Left ventricle myocardium inferior (tissue), 1 donor: ENCODE data around the gene GPHA2. TPM values are rescaled to one million over a fixed set of nuclear protein-coding genes. Genes with fewer than 3 reads are reported as not detected.
"Not testable (repeated sequence)": the region's sequence is repeated elsewhere in the genome, so short reads cannot be mapped to it uniquely, and the experiment has no call there.

ENCODE experiments used
- DNase-seq: peaks from one replicate; pipeline ENCODE4 v3.0.0-alpha.2; 2020
- H3K27ac ChIP-seq: fragments of 200-600 bp; replicated peaks from 2 replicates; pipeline ENCODE4 v1.8.0; 2021
- H3K27me3 ChIP-seq: fragments of 200-600 bp; 2 replicates; pipeline ENCODE4 v1.8.0; 2021; ENCODE audit warnings: low read depth
- H3K36me3 ChIP-seq: fragments of 200-600 bp; 2 replicates; pipeline ENCODE4 v1.8.0; 2021
- H3K4me1 ChIP-seq: fragments of 200-600 bp; 2 replicates; pipeline ENCODE4 v1.8.0; 2021
- H3K4me3 ChIP-seq: fragments of 200-600 bp; 2 replicates; pipeline ENCODE4 v1.8.0; 2021; ENCODE audit warnings: mild to moderate bottlenecking, moderate library complexity
- H3K9me3 ChIP-seq: fragments of 200-600 bp; replicated peaks from 2 replicates; pipeline ENCODE4 v1.8.0; 2021
- CTCF ChIP-seq: fragments of 200-600 bp; IDR thresholded peaks from 2 replicates; pipeline ENCODE4 v1.8.0; 2021; ENCODE audit warnings: antibody characterized with exemption, mild to moderate bottlenecking, borderline replicate concordance
- intact Hi-C: fragments of 100-400 bp; cut with micrococcal nuclease; formaldehyde crosslinking; loops from one replicate; pipeline ENCODE4 v1.11.0; 2022
- long read RNA-seq: library from polyadenylated mRNA; unstranded; transcript quantifications from one replicate; pipeline ENCODE4 v2.0.0, GENCODE V29; 2021
- total RNA-seq: library from RNA; stranded (reverse); fragmentation: NEBNext Ultra II Directional; extraction: Animal tissue kit (Norgen Biotek cat#: 25700); gene quantifications from one replicate; pipeline ENCODE4 v1.2.1, GENCODE V29; 2021
- donor health status: DM: no; HTN: yes; CAD: no; lungs with severe emphysema.

The GPHA2 gene, protein sequence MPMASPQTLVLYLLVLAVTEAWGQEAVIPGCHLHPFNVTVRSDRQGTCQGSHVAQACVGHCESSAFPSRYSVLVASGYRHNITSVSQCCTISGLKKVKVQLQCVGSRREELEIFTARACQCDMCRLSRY
- total RNA-seq, result not detected
- long read RNA-seq, result 0 reads

GRCh38 chr11:64935359-64936081, at the start of gene GPHA2:
Gene GPHA2 (minus strand): TSS chr11:64935893. CDS start chr11:64935460, 433 bp downstream.
- Histone ChIP-seq H3K36me3 (peaks cover 38% of the 10 kb centered on the region), H3K27me3 (no peaks in the 10 kb centered on the region), H3K9me3 (no peaks in the 10 kb centered on the region), H3K27ac (no peak within 1 kb of the TSS), H3K4me3 (no peak within 1 kb of the TSS), H3K4me1 (no peaks in the 10 kb centered on the region)
- intact Hi-C loops, result no loop called here
- no peak for TF ChIP-seq CTCF
- no peak for DNase-seq

DNA sequence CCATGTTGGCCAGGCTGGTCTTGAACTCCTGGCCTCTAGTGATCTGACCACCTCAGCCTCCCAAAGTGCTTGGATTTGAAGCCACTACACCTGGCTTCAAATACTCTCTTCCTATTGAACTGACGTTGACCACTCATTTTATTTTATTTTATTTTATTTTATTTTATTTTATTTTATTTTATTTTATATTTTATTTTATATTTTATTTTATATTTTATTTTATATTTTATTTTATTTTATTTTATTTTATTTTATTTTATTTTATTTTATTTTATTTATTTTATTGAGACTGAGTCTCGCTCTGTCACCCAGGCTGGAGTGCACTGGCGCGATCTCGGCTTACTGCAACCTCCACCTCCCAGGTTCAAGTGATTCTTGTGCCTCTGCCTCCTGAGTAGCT, 47.6 kb upstream of the GPHA2 start:
- H3K9me3 ChIP-seq, H3K27me3 ChIP-seq, H3K27ac ChIP-seq, H3K4me1 ChIP-seq, intact Hi-C loops, DNase-seq, H3K4me3 ChIP-seq, H3K36me3 ChIP-seq: not testable (repeated sequence)

GRCh38 chr11:64976651-64977050, 41.0 kb upstream of the GPHA2 start:
- H3K27me3 ChIP-seq, result peaks cover 14% of the 10 kb centered on the region
- H3K27ac ChIP-seq, result no peak overlapping the region
- DNase-seq, result no peak
- no peaks in the 10 kb centered on the region for H3K9me3 ChIP-seq
- peaks cover 11% of the 10 kb centered on the region for H3K4me1 ChIP-seq
- intact Hi-C loops, result no loop called here
- TF ChIP-seq CTCF, result no peak
- H3K4me3 ChIP-seq, result no peak overlapping the region
- no peaks in the 10 kb centered on the region for H3K36me3 ChIP-seq

DNA sequence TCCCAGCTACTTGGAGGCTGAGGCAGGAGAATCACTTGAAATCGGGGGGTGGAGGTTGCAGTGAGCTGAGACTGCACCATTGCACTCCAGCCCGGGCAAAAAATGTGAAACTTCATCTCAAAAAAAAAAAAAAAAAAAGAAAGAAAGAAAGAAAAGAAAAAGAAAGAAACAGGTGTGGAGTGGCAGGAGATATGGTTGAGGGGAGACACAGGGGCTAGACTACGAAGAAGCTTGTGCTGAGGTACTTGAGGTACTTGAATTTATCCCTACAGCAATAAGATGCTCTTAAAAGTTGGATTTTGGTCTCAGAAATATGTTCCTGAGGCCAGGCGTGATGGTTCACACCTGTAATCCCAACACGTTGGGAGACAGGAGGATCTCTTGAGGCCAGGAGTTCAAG, 38.4 kb upstream of the GPHA2 start:
- no peak for TF ChIP-seq CTCF
- no peak for DNase-seq
- Histone ChIP-seq H3K27ac (no peak overlapping the region), H3K9me3 (no peaks in the 10 kb centered on the region), H3K4me3 (no peak overlapping the region), H3K27me3 (peaks cover 14% of the 10 kb centered on the region), H3K4me1 (peaks cover 15% of the 10 kb centered on the region), H3K36me3 (no peaks in the 10 kb centered on the region)
- intact Hi-C loops, result no loop called here

GRCh38 chr11:64971421-64972233, 35.9 kb upstream of the GPHA2 start, which contains the start of gene MAJIN:
Gene MAJIN (minus strand): TSS chr11:64972108. CDS start chr11:64959405, 12,703 bp downstream.
- intact Hi-C loops, result no loop called here
- DNase-seq, result peak; percentile 88
- no peak for TF ChIP-seq CTCF
- Histone ChIP-seq H3K4me3 (peak within 1 kb of the TSS; percentile 67), H3K4me1 (peaks cover 15% of the 10 kb centered on the region), H3K27ac (peak within 1 kb of the TSS; percentile 71), H3K36me3 (no peaks in the 10 kb centered on the region), H3K9me3 (no peaks in the 10 kb centered on the region), H3K27me3 (peaks cover 13% of the 10 kb centered on the region)
